Heart left ventricle (tissue), 16 donors: ENCODE data around the gene DMKN. TPM values are rescaled to one million over a fixed set of nuclear protein-coding genes. Genes with fewer than 3 reads are reported as not detected.

Experiments
- ATAC-seq, 4 donors: fragments of 200-7000 bp; cut with Tn5 transposase; one replicate each; pipeline ENCODE4 v1.9.1; 2020 to 2022; ENCODE audit warnings: moderate library complexity in 4 of 4, mild to moderate bottlenecking in 3 of 4, moderate number of reproducible peaks in 1 of 4
- DNase-seq, 5 donors: peaks; one replicate each; pipeline ENCODE4 v3.0.0-alpha.2; 2020
- H3K27ac ChIP-seq, 12 donors: fragments of 200-600 bp; sonication (generic) in 4 of 12; one replicate each; pipeline versions ENCODE4 v1.5.0 to v1.8.0; 2016 to 2022; ENCODE audit warnings: mild to moderate bottlenecking in 2 of 12
- H3K27me3 ChIP-seq, 9 donors: fragments of 200-600 bp; sonication (generic) in 2 of 9; one replicate each; pipeline versions ENCODE4 v1.5.1 to v1.8.0; 2016 to 2022; ENCODE audit warnings: mild to moderate bottlenecking in 3 of 9
- H3K36me3 ChIP-seq, 9 donors: fragments of 200-600 bp; sonication (generic) in 2 of 9; one replicate each; pipeline versions ENCODE4 v1.5.0 to v1.8.0; 2018 to 2022; ENCODE audit warnings: mild to moderate bottlenecking in 2 of 9
- H3K4me1 ChIP-seq, 12 donors: fragments of 200-600 bp; sonication (generic) in 4 of 12; one replicate each; pipeline versions ENCODE4 v1.5.0 to v1.8.0; 2016 to 2022; ENCODE audit warnings: mild to moderate bottlenecking in 3 of 12
- H3K4me3 ChIP-seq, 12 donors: fragments of 200-600 bp; sonication (generic) in 4 of 12; one replicate each; pipeline versions ENCODE4 v1.5.0 to v1.8.0; 2017 to 2022; ENCODE audit warnings: mild to moderate bottlenecking in 9 of 12, moderate library complexity in 4 of 12
- H3K9me3 ChIP-seq, 12 donors: fragments of 200-600 bp; sonication (generic) in 4 of 12; one replicate each; pipeline versions ENCODE4 v1.5.0 to v1.8.0; 2016 to 2022; ENCODE audit warnings: mild to moderate bottlenecking in 1 of 12
- POLR2A ChIP-seq, 2 donors: fragments of 450-650 bp; IDR thresholded peaks; one replicate each; pipeline ENCODE4 v1.6.1; 2017; ENCODE audit warnings: antibody characterized with exemption in 2 of 2, mild to moderate bottlenecking in 2 of 2, moderate library complexity in 2 of 2
- WGBS, 4 donors: extraction: QIAGEN DNeasy Blood & Tissue Kit in 2 of 4; methylation state at CpG; one replicate each; pipeline versions ENCODE4 v1.1.5 to v1.1.7; 2013 to 2018; 5-methylcytosine and 5-hydroxymethylcytosine counted together
- intact Hi-C, 10 donors: fragments of 100-400 bp; cut with DNase I; formaldehyde crosslinking; loops; one replicate each; pipeline versions ENCODE4 v1.11.1 to v1.14.2; 2022
- polyA plus RNA-seq, 2 donors: library from polyadenylated mRNA; stranded (reverse); fragments of 200-250 nt; gene quantifications; one replicate each; pipeline ENCODE4 v1.2.3, GENCODE V29; 2013
- total RNA-seq, 9 donors: library from RNA; depleted of rRNA in 2 of 9; stranded (reverse); fragments of >200 nt in 2 of 9; fragmentation: NEBNext Ultra II Directional in 3 of 9; extraction: Animal tissue kit (Norgen Biotek cat#: 25700) in 3 of 9; gene quantifications; one replicate each; pipeline versions ENCODE4 v1.1.0 to v1.2.4, GENCODE V29; 2016 to 2023
- TF ChIP-seq, protein P1 (sequence below), 12 donors: fragments of 200-600 bp; sonication (generic) in 4 of 12; IDR thresholded peaks; one replicate each; pipeline versions ENCODE4 v1.5.0 to v1.8.0; 2018 to 2022; ENCODE audit warnings: antibody characterized with exemption in 12 of 12, mild to moderate bottlenecking in 5 of 12
- donor health status: ischemic (EF 13 %, LVEDD 7.1; RV severe dilation, severe dysfunction).
- donor health status: healthy with polysubstance abuse.
- donor health status: DM: no; HTN: yes; CAD: no.
- donor health status: DM: no; HTN: no; CAD: no.
- donor health status: ischemic (EF 25% LVEDD 6.9; RV normal size, moderate dysfunction).
- donor health status: ischemic (EF 25% LVEDD 5.7; RV mildly dilated, moderate dysfunction).
- donor health status: healthy.
- donor health status: DM: yes; HTN: yes; CAD: no.
- donor health status: ischemic (EF 35%, LVEDD 5.7; RV mildly dilated, moderate dysfunction).
- donor health status: nonischemic (EF 11% LVEDD 7.7; RV severe dilation, severe dysfunction).
- donor health status: DM: yes; HTN: yes; CAD: no.
- donor health status: PGD.
- donor health status: ischemic (EF 29% LVEDD 5.4; RV normal size, mild dysfunction).
- donor health status: nonischemic (EF 23%, LVEDD 6.1; RV moderate dilation, normal function).

DMKN gene
- total and polyA plus RNA-seq, 11 donors: 7.8 to 38.8 (median 13.0) TPM

DNA sequence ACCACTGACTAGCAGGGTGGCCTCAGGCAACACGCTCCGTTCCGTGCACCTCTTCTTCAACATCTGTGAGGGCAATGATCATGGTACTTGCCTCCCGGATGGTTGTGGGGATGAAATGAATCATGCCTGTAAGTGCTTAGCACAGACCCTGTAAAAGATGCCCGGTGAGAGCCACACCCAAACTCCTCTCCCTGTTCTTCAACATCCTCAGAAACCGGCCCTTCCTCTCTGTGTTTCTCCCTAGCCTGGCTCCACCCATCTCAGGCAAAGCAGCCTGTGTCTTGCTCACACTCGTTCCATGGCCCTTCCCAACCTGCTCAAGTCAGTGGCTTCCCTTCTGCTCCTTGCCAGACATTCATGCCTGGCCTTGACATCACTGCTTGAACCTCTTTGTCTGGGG is 5.8 kb upstream of the DMKN start:
- H3K9me3 ChIP-seq: no peaks in the 10 kb centered on the region
- intact Hi-C loops: no loop called here
- ATAC-seq (no peak), DNase-seq (no peak)
- 68 to 70% (median 69%) methylated on average over 7 of the region's 7 CpGs for WGBS, 4 donors
- H3K27me3 ChIP-seq: peaks cover 0 to 13% (median 0%) of the 10 kb centered on the region in 9 donors
- no peak for TF ChIP-seq POLR2A (IDR thresholded peaks at IDR 0.05)
- TF ChIP-seq, protein P1, sequence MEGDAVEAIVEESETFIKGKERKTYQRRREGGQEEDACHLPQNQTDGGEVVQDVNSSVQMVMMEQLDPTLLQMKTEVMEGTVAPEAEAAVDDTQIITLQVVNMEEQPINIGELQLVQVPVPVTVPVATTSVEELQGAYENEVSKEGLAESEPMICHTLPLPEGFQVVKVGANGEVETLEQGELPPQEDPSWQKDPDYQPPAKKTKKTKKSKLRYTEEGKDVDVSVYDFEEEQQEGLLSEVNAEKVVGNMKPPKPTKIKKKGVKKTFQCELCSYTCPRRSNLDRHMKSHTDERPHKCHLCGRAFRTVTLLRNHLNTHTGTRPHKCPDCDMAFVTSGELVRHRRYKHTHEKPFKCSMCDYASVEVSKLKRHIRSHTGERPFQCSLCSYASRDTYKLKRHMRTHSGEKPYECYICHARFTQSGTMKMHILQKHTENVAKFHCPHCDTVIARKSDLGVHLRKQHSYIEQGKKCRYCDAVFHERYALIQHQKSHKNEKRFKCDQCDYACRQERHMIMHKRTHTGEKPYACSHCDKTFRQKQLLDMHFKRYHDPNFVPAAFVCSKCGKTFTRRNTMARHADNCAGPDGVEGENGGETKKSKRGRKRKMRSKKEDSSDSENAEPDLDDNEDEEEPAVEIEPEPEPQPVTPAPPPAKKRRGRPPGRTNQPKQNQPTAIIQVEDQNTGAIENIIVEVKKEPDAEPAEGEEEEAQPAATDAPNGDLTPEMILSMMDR (IDR thresholded peaks at IDR 0.05): no peak
- H3K27ac ChIP-seq: no peak overlapping the region
- peaks cover 0 to 6% (median 0%) of the 10 kb centered on the region in 12 donors for H3K4me1 ChIP-seq
- no peak overlapping the region for H3K4me3 ChIP-seq
- no peaks in the 10 kb centered on the region for H3K36me3 ChIP-seq

- peaks cover 0 to 11% (median 0%) of the 10 kb centered on the region in 12 donors for H3K4me1 ChIP-seq
- H3K4me3 ChIP-seq: no peak overlapping the region
- ATAC-seq: peak in 2 of 4 donors; percentile 29 to 30
- 42 to 48% (median 46%) methylated on average over 6 of the region's 6 CpGs for WGBS, 4 donors
- H3K27ac ChIP-seq: no peak overlapping the region
- H3K36me3 ChIP-seq: no peaks in the 10 kb centered on the region
- peaks cover 0 to 12% (median 6%) of the 10 kb centered on the region in 9 donors for H3K27me3 ChIP-seq
- TF ChIP-seq POLR2A (IDR thresholded peaks at IDR 0.05): no peak
- TF ChIP-seq, protein P1 (IDR thresholded peaks at IDR 0.05): no peak
- intact Hi-C loops: no loop called here
- no peak for DNase-seq
- H3K9me3 ChIP-seq: no peaks in the 10 kb centered on the region
Measured at GRCh38 chr19:35518313-35518712, 4.9 kb upstream of the DMKN start.

DNA sequence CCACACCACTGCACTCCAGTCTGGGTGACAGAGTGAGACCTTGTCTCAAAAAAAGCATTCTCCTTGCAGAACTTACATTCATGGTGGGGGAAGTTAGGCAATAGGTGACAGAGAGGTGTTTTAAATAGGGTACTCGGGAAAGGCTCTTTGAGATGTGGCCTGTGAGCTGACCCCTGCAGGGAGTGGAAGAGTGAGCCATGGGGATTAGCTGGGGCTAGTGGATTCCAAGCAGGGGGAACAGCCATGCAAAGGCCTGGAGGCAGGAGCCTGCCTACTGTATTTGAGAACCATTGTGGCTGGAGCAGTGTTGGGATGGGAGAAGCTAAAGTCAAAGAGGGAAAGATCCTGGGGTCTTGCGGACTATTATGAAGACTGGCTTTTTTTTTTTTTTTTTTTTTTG is 3.9 kb upstream of the DMKN start:
- intact Hi-C loops: no loop called here
- 88 to 95% (median 89%) methylated on average over 2 of the region's 2 CpGs for WGBS, 4 donors
- no peak for TF ChIP-seq POLR2A (IDR thresholded peaks at IDR 0.05)
- TF ChIP-seq, protein P1 (IDR thresholded peaks at IDR 0.05): no peak

DNA sequence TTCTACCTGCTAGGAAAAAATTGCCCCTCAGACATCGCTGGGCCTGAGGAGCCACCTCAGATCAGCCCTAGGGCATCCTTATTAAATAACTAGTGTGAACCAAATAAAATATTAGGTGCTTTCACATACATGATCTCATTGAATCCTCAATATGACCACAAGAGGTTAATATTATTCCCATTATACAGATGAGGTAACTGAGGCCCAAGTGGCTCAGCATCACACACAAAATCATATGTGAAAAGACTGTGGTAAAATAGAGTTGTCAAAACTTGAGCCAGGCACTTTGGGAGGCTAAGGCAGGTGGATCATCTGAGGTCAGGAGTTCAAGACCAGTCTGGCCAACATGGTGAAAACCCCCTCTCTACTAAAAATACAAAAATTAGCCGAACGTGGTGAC is 2.9 kb upstream of the DMKN start:
- 81 to 90% (median 85%) methylated on average over 3 of the region's 3 CpGs for WGBS, 4 donors
- Histone ChIP-seq H3K4me3 (no peak overlapping the region), H3K9me3 (no peaks in the 10 kb centered on the region), H3K4me1 (peaks cover 0 to 11% (median 0%) of the 10 kb centered on the region in 12 donors), H3K36me3 (no peaks in the 10 kb centered on the region), H3K27ac (no peak overlapping the region), H3K27me3 (peaks cover 0 to 21% (median 9%) of the 10 kb centered on the region in 9 donors)
- no peak for ATAC-seq
- intact Hi-C loops: no loop called here
- TF ChIP-seq, protein P1 (IDR thresholded peaks at IDR 0.05): no peak
- TF ChIP-seq POLR2A (IDR thresholded peaks at IDR 0.05): no peak
- no peak for DNase-seq

More for the DNA sequence above, 3.9 kb upstream of the DMKN start:
- Histone ChIP-seq H3K27me3 (peaks cover 0 to 21% (median 9%) of the 10 kb centered on the region in 9 donors), H3K9me3 (no peaks in the 10 kb centered on the region), H3K27ac (no peak overlapping the region), H3K4me1 (peaks cover 0 to 11% (median 0%) of the 10 kb centered on the region in 12 donors), H3K4me3 (no peak overlapping the region), H3K36me3 (no peaks in the 10 kb centered on the region)
- DNase-seq: no peak
- no peak for ATAC-seq
